Ovary (tissue), 3 donors: ENCODE measurements around the gene EXOC6B.

Experiments
- EP300 ChIP-seq: sonication (generic); formaldehyde crosslinking; IDR thresholded peaks from one replicate; pipeline ENCODE4 v1.6.1; 2017; ENCODE audit warnings: antibody characterized with exemption
- POLR2A ChIP-seq: fragments of 450-650 bp; IDR thresholded peaks from one replicate; pipeline ENCODE4 v1.6.1; 2017; ENCODE audit warnings: antibody characterized with exemption, mild to moderate bottlenecking, moderate library complexity
- TF ChIP-seq, protein P1 (sequence below), 3 donors: fragments of 450-650 bp in 2 of 3; fragments of 200-600 bp in 1 of 3; IDR thresholded peaks; one replicate each; pipeline versions ENCODE4 v1.5.1 to v1.8.0; 2016 to 2022; ENCODE audit warnings: antibody characterized with exemption in 3 of 3, mild to moderate bottlenecking in 1 of 3
- donor health status: DM: no; HTN: no; CAD: no.

DNA sequence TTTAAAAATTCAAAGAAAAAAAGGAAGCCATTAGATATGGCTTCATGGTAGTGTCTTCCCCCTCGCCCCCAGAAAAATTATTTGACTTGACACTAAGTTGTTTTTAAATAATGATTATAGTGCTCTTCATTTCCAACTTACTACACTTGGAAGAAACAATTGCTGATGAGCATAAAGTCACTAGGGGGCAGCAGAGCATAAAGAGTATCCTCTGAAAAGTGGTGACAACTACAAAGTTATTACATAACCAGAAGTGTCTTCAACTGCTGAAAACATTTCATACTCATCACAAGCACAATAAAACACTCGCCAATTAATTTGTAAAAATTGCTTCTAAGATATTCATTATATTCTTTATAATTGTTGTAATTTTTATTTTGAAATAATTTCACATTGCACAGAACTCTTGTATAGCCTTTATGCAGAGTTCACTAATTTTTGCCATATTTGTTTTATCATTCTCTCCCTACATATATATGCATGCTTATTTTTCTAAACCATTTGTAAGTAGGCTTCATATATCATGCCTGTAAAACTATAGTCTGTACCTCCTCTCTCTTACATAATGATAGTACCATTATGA is 54.9 kb downstream of the EXOC6B start:
- TF ChIP-seq EP300 (no peak), POLR2A (no peak)
- TF ChIP-seq, protein P1, sequence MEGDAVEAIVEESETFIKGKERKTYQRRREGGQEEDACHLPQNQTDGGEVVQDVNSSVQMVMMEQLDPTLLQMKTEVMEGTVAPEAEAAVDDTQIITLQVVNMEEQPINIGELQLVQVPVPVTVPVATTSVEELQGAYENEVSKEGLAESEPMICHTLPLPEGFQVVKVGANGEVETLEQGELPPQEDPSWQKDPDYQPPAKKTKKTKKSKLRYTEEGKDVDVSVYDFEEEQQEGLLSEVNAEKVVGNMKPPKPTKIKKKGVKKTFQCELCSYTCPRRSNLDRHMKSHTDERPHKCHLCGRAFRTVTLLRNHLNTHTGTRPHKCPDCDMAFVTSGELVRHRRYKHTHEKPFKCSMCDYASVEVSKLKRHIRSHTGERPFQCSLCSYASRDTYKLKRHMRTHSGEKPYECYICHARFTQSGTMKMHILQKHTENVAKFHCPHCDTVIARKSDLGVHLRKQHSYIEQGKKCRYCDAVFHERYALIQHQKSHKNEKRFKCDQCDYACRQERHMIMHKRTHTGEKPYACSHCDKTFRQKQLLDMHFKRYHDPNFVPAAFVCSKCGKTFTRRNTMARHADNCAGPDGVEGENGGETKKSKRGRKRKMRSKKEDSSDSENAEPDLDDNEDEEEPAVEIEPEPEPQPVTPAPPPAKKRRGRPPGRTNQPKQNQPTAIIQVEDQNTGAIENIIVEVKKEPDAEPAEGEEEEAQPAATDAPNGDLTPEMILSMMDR (IDR thresholded peaks at IDR 0.05), result peak; percentile 53 to 81 (median 74)
